Measurements from ENCODE around the gene C1GALT1C1L. TPM values are rescaled to one million over a fixed set of nuclear protein-coding genes. Genes with fewer than 3 reads are reported as not detected.

The C1GALT1C1L gene
- total RNA-seq: 0.50 and 2.0 TPM in 2 replicates

GRCh38 chr2:43676322-43677050 is at the start of gene C1GALT1C1L:
TSS of gene C1GALT1C1L (minus strand) at chr2:43676429. CDS start at chr2:43676322, 107 bp downstream.

GRCh38 chr2:43637030-43637803 is 39.0 kb downstream of the C1GALT1C1L start, which contains the start of gene PLEKHH2:
TSS of gene PLEKHH2 (plus strand) at chr2:43637260. CDS start at chr2:43644674, 7,414 bp downstream.

Other genes starting within 250 kb of the C1GALT1C1L start
- gene THADA, start 80.4 kb downstream of the C1GALT1C1L start, total RNA-seq: 30.4 and 33.6 TPM in 2 replicates
- 11.7 and 20.6 TPM in 2 replicates for gene PLEKHH2, start 39.2 kb downstream of the C1GALT1C1L start, total RNA-seq
- gene DYNC2LI1, start 97.6 kb upstream of the C1GALT1C1L start, total RNA-seq: 24.8 and 28.0 TPM in 2 replicates
- not detected in 2 replicates for gene ABCG5, start 162.4 kb upstream of the C1GALT1C1L start, total RNA-seq
- gene ABCG8, start 162.5 kb upstream of the C1GALT1C1L start, total RNA-seq: not detected in 2 replicates

All from uterine smooth muscle cell (primary cell).